ENCODE data around the gene PHACTR3.

The PHACTR3 gene

DNA sequence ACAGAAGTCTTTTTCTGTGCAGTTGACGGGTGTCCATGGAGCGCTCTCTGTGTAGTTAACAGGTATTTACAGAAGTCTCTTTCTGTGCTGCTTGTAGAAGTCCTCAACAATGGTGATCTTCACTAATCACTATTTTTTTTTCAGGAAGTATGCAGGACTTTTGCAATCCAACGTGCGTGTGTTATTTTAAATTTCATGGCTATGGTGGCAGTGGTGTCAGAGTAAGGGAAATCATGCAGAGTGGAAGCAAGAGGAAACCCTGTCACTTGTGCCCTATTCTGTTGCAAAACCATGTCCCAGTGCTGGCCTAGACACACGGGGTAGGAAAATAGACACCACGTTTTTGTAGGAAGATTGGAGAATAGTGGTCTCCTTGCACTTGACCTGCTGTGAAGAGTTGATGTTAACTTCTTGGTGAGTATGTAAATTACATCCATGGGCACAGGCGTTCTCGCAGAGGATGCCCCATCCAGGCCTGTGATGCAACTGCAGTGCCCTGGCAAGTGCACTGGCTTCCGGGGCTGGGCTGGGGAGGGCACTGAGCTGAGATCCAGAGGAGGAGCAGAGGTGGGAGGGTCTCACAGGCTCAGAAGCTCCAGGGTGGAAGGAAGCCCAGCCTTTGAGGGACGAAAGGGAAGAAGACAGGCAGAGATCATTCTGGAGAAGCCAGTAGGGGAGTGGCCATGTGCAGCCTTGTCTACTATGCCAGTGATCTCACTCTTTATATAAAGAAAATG, 182.6 kb downstream of the PHACTR3 start:
- H3K27ac ChIP-seq (ENCODE audit: low read depth, low read length, poor library complexity, severe bottlenecking), result no peak overlapping the region
- TF ChIP-seq, protein P1, sequence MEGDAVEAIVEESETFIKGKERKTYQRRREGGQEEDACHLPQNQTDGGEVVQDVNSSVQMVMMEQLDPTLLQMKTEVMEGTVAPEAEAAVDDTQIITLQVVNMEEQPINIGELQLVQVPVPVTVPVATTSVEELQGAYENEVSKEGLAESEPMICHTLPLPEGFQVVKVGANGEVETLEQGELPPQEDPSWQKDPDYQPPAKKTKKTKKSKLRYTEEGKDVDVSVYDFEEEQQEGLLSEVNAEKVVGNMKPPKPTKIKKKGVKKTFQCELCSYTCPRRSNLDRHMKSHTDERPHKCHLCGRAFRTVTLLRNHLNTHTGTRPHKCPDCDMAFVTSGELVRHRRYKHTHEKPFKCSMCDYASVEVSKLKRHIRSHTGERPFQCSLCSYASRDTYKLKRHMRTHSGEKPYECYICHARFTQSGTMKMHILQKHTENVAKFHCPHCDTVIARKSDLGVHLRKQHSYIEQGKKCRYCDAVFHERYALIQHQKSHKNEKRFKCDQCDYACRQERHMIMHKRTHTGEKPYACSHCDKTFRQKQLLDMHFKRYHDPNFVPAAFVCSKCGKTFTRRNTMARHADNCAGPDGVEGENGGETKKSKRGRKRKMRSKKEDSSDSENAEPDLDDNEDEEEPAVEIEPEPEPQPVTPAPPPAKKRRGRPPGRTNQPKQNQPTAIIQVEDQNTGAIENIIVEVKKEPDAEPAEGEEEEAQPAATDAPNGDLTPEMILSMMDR (IDR thresholded peaks at IDR 0.05; ENCODE audit: low read length), result no peak
- TF ChIP-seq EZH2 (IDR thresholded peaks at IDR 0.05; ENCODE audit: borderline replicate concordance, low read length), result no peak
- no peaks in the 10 kb centered on the region for H3K79me2 ChIP-seq (ENCODE audit: insufficient read depth, low read length)
- no peak overlapping the region for H3K4me3 ChIP-seq (ENCODE audit: low read depth, low read length, poor library complexity, severe bottlenecking)
- no peak overlapping the region for H3K9ac ChIP-seq (ENCODE audit: low read length)
- H2AFZ ChIP-seq (ENCODE audit: low read length), result no peak overlapping the region
- H3K9me2 ChIP-seq (ENCODE audit: low read depth, low read length), result no peaks in the 10 kb centered on the region
- no peaks in the 10 kb centered on the region for H3K36me3 ChIP-seq (ENCODE audit: insufficient read depth, low read length)
- no peaks in the 10 kb centered on the region for H3K9me3 ChIP-seq (ENCODE audit: low read length)
- H3K4me2 ChIP-seq (ENCODE audit: low read length), result no peak overlapping the region
- H4K20me1 ChIP-seq (ENCODE audit: insufficient read depth, low read length), result no peaks in the 10 kb centered on the region
- H3K4me1 ChIP-seq (ENCODE audit: insufficient read depth, low read length, severe bottlenecking), result no peaks in the 10 kb centered on the region
- no peaks in the 10 kb centered on the region; the same call in 1 of the 2 replicates for H3K27me3 ChIP-seq (ENCODE audit: insufficient read depth, low read length)
- no peaks in the 10 kb centered on the region for H3F3A ChIP-seq (ENCODE audit: insufficient read depth, low read length)

DNA sequence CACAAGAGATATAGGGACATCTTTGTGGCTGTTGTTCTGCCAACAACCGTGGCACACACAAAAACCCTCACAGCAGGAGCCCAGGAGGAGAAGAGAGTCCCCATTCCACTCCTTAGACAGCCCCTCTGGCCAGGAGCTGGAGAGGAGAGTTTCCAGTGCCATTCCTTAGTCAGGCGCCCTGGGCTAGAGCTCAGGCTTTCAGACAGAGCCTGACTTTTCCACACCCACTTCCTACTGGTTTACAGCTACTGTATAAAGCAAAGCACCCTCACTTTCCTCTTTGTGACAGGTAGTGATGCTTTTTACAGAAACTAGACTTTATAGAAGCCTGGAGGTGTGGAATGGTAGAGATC, 183.2 kb downstream of the PHACTR3 start:
- no peaks in the 10 kb centered on the region for H3K9me2 ChIP-seq (ENCODE audit: low read depth, low read length)
- H3K9me3 ChIP-seq (ENCODE audit: low read length), result no peaks in the 10 kb centered on the region
- no peaks in the 10 kb centered on the region; the same call in 1 of the 2 replicates for H3K27me3 ChIP-seq (ENCODE audit: insufficient read depth, low read length)
- H3K4me2 ChIP-seq (ENCODE audit: low read length), result no peak overlapping the region
- no peaks in the 10 kb centered on the region for H4K20me1 ChIP-seq (ENCODE audit: insufficient read depth, low read length)
- no peak for TF ChIP-seq EZH2 (IDR thresholded peaks at IDR 0.05; ENCODE audit: borderline replicate concordance, low read length)
- TF ChIP-seq, protein P1 (IDR thresholded peaks at IDR 0.05; ENCODE audit: low read length), result no peak
- no peak overlapping the region for H3K9ac ChIP-seq (ENCODE audit: low read length)
- H3F3A ChIP-seq (ENCODE audit: insufficient read depth, low read length), result no peaks in the 10 kb centered on the region
- H3K27ac ChIP-seq (ENCODE audit: low read depth, low read length, poor library complexity, severe bottlenecking), result no peak overlapping the region
- no peaks in the 10 kb centered on the region for H3K4me1 ChIP-seq (ENCODE audit: insufficient read depth, low read length, severe bottlenecking)
- H3K4me3 ChIP-seq (ENCODE audit: low read depth, low read length, poor library complexity, severe bottlenecking), result no peak overlapping the region
- no peaks in the 10 kb centered on the region for H3K36me3 ChIP-seq (ENCODE audit: insufficient read depth, low read length)
- no peak overlapping the region for H2AFZ ChIP-seq (ENCODE audit: low read length)
- no peaks in the 10 kb centered on the region for H3K79me2 ChIP-seq (ENCODE audit: insufficient read depth, low read length)

DNA sequence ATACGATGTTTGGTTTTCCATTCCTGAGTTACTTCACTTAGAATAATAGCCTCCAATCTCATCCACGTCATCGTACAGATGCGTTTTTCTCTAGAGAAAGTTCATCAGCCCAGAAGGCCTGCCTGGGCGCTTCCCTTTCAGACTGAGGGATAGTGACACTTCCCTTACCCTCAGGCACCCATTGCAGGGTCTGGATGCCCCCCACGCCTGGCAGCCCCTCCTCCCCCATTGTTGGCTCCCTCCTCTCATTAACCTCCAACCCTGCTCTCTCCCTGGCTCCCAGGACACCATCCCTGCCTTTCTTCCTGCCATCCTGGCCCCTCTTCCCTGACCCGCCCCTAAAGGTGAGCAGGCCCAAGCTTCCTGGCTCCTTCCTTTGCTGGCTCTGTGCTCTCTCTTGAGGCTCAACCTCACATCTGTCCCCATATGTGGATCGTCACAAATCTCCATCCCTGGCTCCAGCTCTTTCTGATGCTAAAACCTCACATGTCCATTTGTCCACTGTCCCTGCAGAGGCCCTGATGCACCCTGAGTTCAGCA, 183.9 kb downstream of the PHACTR3 start:
- no peaks in the 10 kb centered on the region for H3K9me2 ChIP-seq (ENCODE audit: low read depth, low read length)
- TF ChIP-seq, protein P1 (IDR thresholded peaks at IDR 0.05; ENCODE audit: low read length), result no peak
- no peak for TF ChIP-seq EZH2 (IDR thresholded peaks at IDR 0.05; ENCODE audit: borderline replicate concordance, low read length)
- no peaks in the 10 kb centered on the region for H4K20me1 ChIP-seq (ENCODE audit: insufficient read depth, low read length)
- H3K27ac ChIP-seq (ENCODE audit: low read depth, low read length, poor library complexity, severe bottlenecking), result no peak overlapping the region
- no peak overlapping the region for H3K9ac ChIP-seq (ENCODE audit: low read length)
- no peak overlapping the region for H3K4me2 ChIP-seq (ENCODE audit: low read length)
- no peak overlapping the region for H2AFZ ChIP-seq (ENCODE audit: low read length)
- H3K36me3 ChIP-seq (ENCODE audit: insufficient read depth, low read length), result no peaks in the 10 kb centered on the region
- no peaks in the 10 kb centered on the region; the same call in 1 of the 2 replicates for H3K27me3 ChIP-seq (ENCODE audit: insufficient read depth, low read length)
- H3F3A ChIP-seq (ENCODE audit: insufficient read depth, low read length), result no peaks in the 10 kb centered on the region
- H3K4me1 ChIP-seq (ENCODE audit: insufficient read depth, low read length, severe bottlenecking), result no peaks in the 10 kb centered on the region
- no peak overlapping the region for H3K4me3 ChIP-seq (ENCODE audit: low read depth, low read length, poor library complexity, severe bottlenecking)
- no peaks in the 10 kb centered on the region for H3K9me3 ChIP-seq (ENCODE audit: low read length)
- H3K79me2 ChIP-seq (ENCODE audit: insufficient read depth, low read length), result no peaks in the 10 kb centered on the region

Measured in OCI-LY1 (cell line).